ENCODE results near the gene DHDH.
"Not testable (repeated sequence)": the region's sequence is repeated elsewhere in the genome, so short reads cannot be mapped to it uniquely, and the experiment has no call there.

Gene DHDH

GRCh38 chr19:48900477-48901406, 32.8 kb upstream of the DHDH start:
- Histone ChIP-seq H3K4me1 (ENCODE audit: control insufficient read depth in 2 of 2, insufficient read depth in 2 of 2, low read length in 2 of 2) (peaks cover 6 to 9% of the 10 kb centered on the region in 2 donors), H3K27ac (ENCODE audit: low read depth in 2 of 2, low read length in 2 of 2) (peak overlapping the region; percentile 83 to 88), H3K4me3 (ENCODE audit: low read length in 2 of 2) (peak overlapping the region; percentile 93 to 95), H3K27me3 (ENCODE audit: control insufficient read depth in 2 of 2, insufficient read depth in 2 of 2, low read length in 2 of 2) (no peaks in the 10 kb centered on the region), H3K36me3 (ENCODE audit: control insufficient read depth in 2 of 2, insufficient read depth in 2 of 2, low read length in 2 of 2) (peaks cover 8 to 15% of the 10 kb centered on the region in 2 donors), H3K9me3 (ENCODE audit: control insufficient read depth in 2 of 2, low read length in 2 of 2) (no peaks in the 10 kb centered on the region), H3K9ac (ENCODE audit: low read depth in 1 of 2, low read length in 2 of 2) (peak overlapping the region; percentile 89 to 94)

GRCh38 chr19:48902291-48902690, 31.2 kb upstream of the DHDH start:
- H3K27ac ChIP-seq (ENCODE audit: low read depth in 2 of 2, low read length in 2 of 2); H3K9ac ChIP-seq (ENCODE audit: low read depth in 1 of 2, low read length in 2 of 2); H3K27me3 ChIP-seq (ENCODE audit: control insufficient read depth in 2 of 2, insufficient read depth in 2 of 2, low read length in 2 of 2); H3K9me3 ChIP-seq (ENCODE audit: control insufficient read depth in 2 of 2, low read length in 2 of 2); H3K4me3 ChIP-seq (ENCODE audit: low read length in 2 of 2); H3K4me1 ChIP-seq (ENCODE audit: control insufficient read depth in 2 of 2, insufficient read depth in 2 of 2, low read length in 2 of 2): not testable (repeated sequence)
- peaks cover 8 to 17% of the 10 kb centered on the region in 2 donors for H3K36me3 ChIP-seq (ENCODE audit: control insufficient read depth in 2 of 2, insufficient read depth in 2 of 2, low read length in 2 of 2)

GRCh38 chr19:48903788-48904187, 29.7 kb upstream of the DHDH start:
- not testable (repeated sequence) for H3K27me3 ChIP-seq (ENCODE audit: control insufficient read depth in 2 of 2, insufficient read depth in 2 of 2, low read length in 2 of 2); H3K9ac ChIP-seq (ENCODE audit: low read depth in 1 of 2, low read length in 2 of 2); H3K9me3 ChIP-seq (ENCODE audit: control insufficient read depth in 2 of 2, low read length in 2 of 2); H3K27ac ChIP-seq (ENCODE audit: low read depth in 2 of 2, low read length in 2 of 2); H3K4me1 ChIP-seq (ENCODE audit: control insufficient read depth in 2 of 2, insufficient read depth in 2 of 2, low read length in 2 of 2); H3K4me3 ChIP-seq (ENCODE audit: low read length in 2 of 2)
- peaks cover 12 to 25% of the 10 kb centered on the region in 2 donors for H3K36me3 ChIP-seq (ENCODE audit: control insufficient read depth in 2 of 2, insufficient read depth in 2 of 2, low read length in 2 of 2)

- H3K9me3 ChIP-seq (ENCODE audit: control insufficient read depth in 2 of 2, low read length in 2 of 2) = no peaks in the 10 kb centered on the region
- H3K36me3 ChIP-seq (ENCODE audit: control insufficient read depth in 2 of 2, insufficient read depth in 2 of 2, low read length in 2 of 2) = peaks cover 17 to 32% of the 10 kb centered on the region in 2 donors
- H3K27me3 ChIP-seq (ENCODE audit: control insufficient read depth in 2 of 2, insufficient read depth in 2 of 2, low read length in 2 of 2) = no peaks in the 10 kb centered on the region
- no peak overlapping the region for H3K9ac ChIP-seq (ENCODE audit: low read depth in 1 of 2, low read length in 2 of 2)
- no peak overlapping the region for H3K4me3 ChIP-seq (ENCODE audit: low read length in 2 of 2)
- H3K27ac ChIP-seq (ENCODE audit: low read depth in 2 of 2, low read length in 2 of 2) = no peak overlapping the region
- peaks cover 5 to 8% of the 10 kb centered on the region in 2 donors for H3K4me1 ChIP-seq (ENCODE audit: control insufficient read depth in 2 of 2, insufficient read depth in 2 of 2, low read length in 2 of 2)
These were observed 27.8 kb upstream of the DHDH start for GRCh38 chr19:48905664-48906063.

- Histone ChIP-seq H3K36me3 (ENCODE audit: control insufficient read depth in 2 of 2, insufficient read depth in 2 of 2, low read length in 2 of 2) (peaks cover 22 to 37% of the 10 kb centered on the region in 2 donors), H3K27ac (ENCODE audit: low read depth in 2 of 2, low read length in 2 of 2) (no peak overlapping the region), H3K4me1 (ENCODE audit: control insufficient read depth in 2 of 2, insufficient read depth in 2 of 2, low read length in 2 of 2) (peaks cover 0 to 1% of the 10 kb centered on the region in 2 donors), H3K9me3 (ENCODE audit: control insufficient read depth in 2 of 2, low read length in 2 of 2) (no peaks in the 10 kb centered on the region), H3K27me3 (ENCODE audit: control insufficient read depth in 2 of 2, insufficient read depth in 2 of 2, low read length in 2 of 2) (no peaks in the 10 kb centered on the region), H3K9ac (ENCODE audit: low read depth in 1 of 2, low read length in 2 of 2) (no peak overlapping the region), H3K4me3 (ENCODE audit: low read length in 2 of 2) (no peak overlapping the region)
These were observed 27.2 kb upstream of the DHDH start for GRCh38 chr19:48906324-48906723.

- Histone ChIP-seq H3K9ac (ENCODE audit: low read depth in 1 of 2, low read length in 2 of 2) (no peak overlapping the region), H3K36me3 (ENCODE audit: control insufficient read depth in 2 of 2, insufficient read depth in 2 of 2, low read length in 2 of 2) (peaks cover 31 to 48% of the 10 kb centered on the region in 2 donors), H3K4me3 (ENCODE audit: low read length in 2 of 2) (no peak overlapping the region), H3K27ac (ENCODE audit: low read depth in 2 of 2, low read length in 2 of 2) (peak overlapping the region in 1 of 2 donors; percentile 38), H3K4me1 (ENCODE audit: control insufficient read depth in 2 of 2, insufficient read depth in 2 of 2, low read length in 2 of 2) (no peaks in the 10 kb centered on the region), H3K9me3 (ENCODE audit: control insufficient read depth in 2 of 2, low read length in 2 of 2) (no peaks in the 10 kb centered on the region), H3K27me3 (ENCODE audit: control insufficient read depth in 2 of 2, insufficient read depth in 2 of 2, low read length in 2 of 2) (no peaks in the 10 kb centered on the region)
These were observed 25.8 kb upstream of the DHDH start for GRCh38 chr19:48907671-48908070.

- not testable (repeated sequence) for H3K4me1 ChIP-seq (ENCODE audit: control insufficient read depth in 2 of 2, insufficient read depth in 2 of 2, low read length in 2 of 2); H3K4me3 ChIP-seq (ENCODE audit: low read length in 2 of 2); H3K27me3 ChIP-seq (ENCODE audit: control insufficient read depth in 2 of 2, insufficient read depth in 2 of 2, low read length in 2 of 2); H3K9me3 ChIP-seq (ENCODE audit: control insufficient read depth in 2 of 2, low read length in 2 of 2); H3K27ac ChIP-seq (ENCODE audit: low read depth in 2 of 2, low read length in 2 of 2); H3K9ac ChIP-seq (ENCODE audit: low read depth in 1 of 2, low read length in 2 of 2)
- H3K36me3 ChIP-seq (ENCODE audit: control insufficient read depth in 2 of 2, insufficient read depth in 2 of 2, low read length in 2 of 2) = peaks cover 37 to 60% of the 10 kb centered on the region in 2 donors
These were observed 23.9 kb upstream of the DHDH start for GRCh38 chr19:48909424-48910077.

GRCh38 chr19:48910803-48911202, 22.7 kb upstream of the DHDH start:
- H3K36me3 ChIP-seq (ENCODE audit: control insufficient read depth in 2 of 2, insufficient read depth in 2 of 2, low read length in 2 of 2) = peaks cover 33 to 55% of the 10 kb centered on the region in 2 donors
- no peaks in the 10 kb centered on the region for H3K4me1 ChIP-seq (ENCODE audit: control insufficient read depth in 2 of 2, insufficient read depth in 2 of 2, low read length in 2 of 2)
- H3K4me3 ChIP-seq (ENCODE audit: low read length in 2 of 2) = no peak overlapping the region
- H3K27ac ChIP-seq (ENCODE audit: low read depth in 2 of 2, low read length in 2 of 2) = no peak overlapping the region
- H3K9me3 ChIP-seq (ENCODE audit: control insufficient read depth in 2 of 2, low read length in 2 of 2) = no peaks in the 10 kb centered on the region
- H3K9ac ChIP-seq (ENCODE audit: low read depth in 1 of 2, low read length in 2 of 2) = no peak overlapping the region
- H3K27me3 ChIP-seq (ENCODE audit: control insufficient read depth in 2 of 2, insufficient read depth in 2 of 2, low read length in 2 of 2) = no peaks in the 10 kb centered on the region

- no peak overlapping the region for H3K27ac ChIP-seq (ENCODE audit: low read depth in 2 of 2, low read length in 2 of 2)
- H3K36me3 ChIP-seq (ENCODE audit: control insufficient read depth in 2 of 2, insufficient read depth in 2 of 2, low read length in 2 of 2) = peaks cover 39 to 59% of the 10 kb centered on the region in 2 donors
- H3K9ac ChIP-seq (ENCODE audit: low read depth in 1 of 2, low read length in 2 of 2) = peak overlapping the region in 1 of 2 donors; percentile 14
- H3K4me1 ChIP-seq (ENCODE audit: control insufficient read depth in 2 of 2, insufficient read depth in 2 of 2, low read length in 2 of 2) = no peaks in the 10 kb centered on the region
- no peak overlapping the region for H3K4me3 ChIP-seq (ENCODE audit: low read length in 2 of 2)
- no peaks in the 10 kb centered on the region for H3K27me3 ChIP-seq (ENCODE audit: control insufficient read depth in 2 of 2, insufficient read depth in 2 of 2, low read length in 2 of 2)
- H3K9me3 ChIP-seq (ENCODE audit: control insufficient read depth in 2 of 2, low read length in 2 of 2) = no peaks in the 10 kb centered on the region
These were observed 20.2 kb upstream of the DHDH start for GRCh38 chr19:48913114-48913889.

GRCh38 chr19:48914181-48914580, 19.3 kb upstream of the DHDH start:
- Histone ChIP-seq H3K9ac (ENCODE audit: low read depth in 1 of 2, low read length in 2 of 2) (no peak overlapping the region), H3K4me1 (ENCODE audit: control insufficient read depth in 2 of 2, insufficient read depth in 2 of 2, low read length in 2 of 2) (no peaks in the 10 kb centered on the region), H3K27me3 (ENCODE audit: control insufficient read depth in 2 of 2, insufficient read depth in 2 of 2, low read length in 2 of 2) (no peaks in the 10 kb centered on the region), H3K9me3 (ENCODE audit: control insufficient read depth in 2 of 2, low read length in 2 of 2) (no peaks in the 10 kb centered on the region), H3K4me3 (ENCODE audit: low read length in 2 of 2) (no peak overlapping the region), H3K27ac (ENCODE audit: low read depth in 2 of 2, low read length in 2 of 2) (no peak overlapping the region), H3K36me3 (ENCODE audit: control insufficient read depth in 2 of 2, insufficient read depth in 2 of 2, low read length in 2 of 2) (peaks cover 36 to 61% of the 10 kb centered on the region in 2 donors)

Data from mucosa of rectum (tissue), 2 donors.